ENCODE data around the gene PLSCR2.

GRCh38 chr3:146507331-146508120 is 38.2 kb upstream of the PLSCR2 start:
- TF ChIP-seq, protein P1, sequence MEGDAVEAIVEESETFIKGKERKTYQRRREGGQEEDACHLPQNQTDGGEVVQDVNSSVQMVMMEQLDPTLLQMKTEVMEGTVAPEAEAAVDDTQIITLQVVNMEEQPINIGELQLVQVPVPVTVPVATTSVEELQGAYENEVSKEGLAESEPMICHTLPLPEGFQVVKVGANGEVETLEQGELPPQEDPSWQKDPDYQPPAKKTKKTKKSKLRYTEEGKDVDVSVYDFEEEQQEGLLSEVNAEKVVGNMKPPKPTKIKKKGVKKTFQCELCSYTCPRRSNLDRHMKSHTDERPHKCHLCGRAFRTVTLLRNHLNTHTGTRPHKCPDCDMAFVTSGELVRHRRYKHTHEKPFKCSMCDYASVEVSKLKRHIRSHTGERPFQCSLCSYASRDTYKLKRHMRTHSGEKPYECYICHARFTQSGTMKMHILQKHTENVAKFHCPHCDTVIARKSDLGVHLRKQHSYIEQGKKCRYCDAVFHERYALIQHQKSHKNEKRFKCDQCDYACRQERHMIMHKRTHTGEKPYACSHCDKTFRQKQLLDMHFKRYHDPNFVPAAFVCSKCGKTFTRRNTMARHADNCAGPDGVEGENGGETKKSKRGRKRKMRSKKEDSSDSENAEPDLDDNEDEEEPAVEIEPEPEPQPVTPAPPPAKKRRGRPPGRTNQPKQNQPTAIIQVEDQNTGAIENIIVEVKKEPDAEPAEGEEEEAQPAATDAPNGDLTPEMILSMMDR (conservative IDR thresholded peaks at IDR 0.05; ENCODE audit: low read length), result no peak
- no peak for TF ChIP-seq EZH2phosphoT487 (IDR thresholded peaks at IDR 0.05; ENCODE audit: borderline replicate concordance)
